Medulla oblongata (tissue), 1 donor: ENCODE data around the gene METRNL.
"Not testable (repeated sequence)": the region's sequence is repeated elsewhere in the genome, so short reads cannot be mapped to it uniquely, and the experiment has no call there.

Experiments used
- DNase-seq: peaks from one replicate; pipeline ENCODE4 v3.0.0-alpha.2; 2015; ENCODE audit errors: extremely low spot score

Gene METRNL

DNA sequence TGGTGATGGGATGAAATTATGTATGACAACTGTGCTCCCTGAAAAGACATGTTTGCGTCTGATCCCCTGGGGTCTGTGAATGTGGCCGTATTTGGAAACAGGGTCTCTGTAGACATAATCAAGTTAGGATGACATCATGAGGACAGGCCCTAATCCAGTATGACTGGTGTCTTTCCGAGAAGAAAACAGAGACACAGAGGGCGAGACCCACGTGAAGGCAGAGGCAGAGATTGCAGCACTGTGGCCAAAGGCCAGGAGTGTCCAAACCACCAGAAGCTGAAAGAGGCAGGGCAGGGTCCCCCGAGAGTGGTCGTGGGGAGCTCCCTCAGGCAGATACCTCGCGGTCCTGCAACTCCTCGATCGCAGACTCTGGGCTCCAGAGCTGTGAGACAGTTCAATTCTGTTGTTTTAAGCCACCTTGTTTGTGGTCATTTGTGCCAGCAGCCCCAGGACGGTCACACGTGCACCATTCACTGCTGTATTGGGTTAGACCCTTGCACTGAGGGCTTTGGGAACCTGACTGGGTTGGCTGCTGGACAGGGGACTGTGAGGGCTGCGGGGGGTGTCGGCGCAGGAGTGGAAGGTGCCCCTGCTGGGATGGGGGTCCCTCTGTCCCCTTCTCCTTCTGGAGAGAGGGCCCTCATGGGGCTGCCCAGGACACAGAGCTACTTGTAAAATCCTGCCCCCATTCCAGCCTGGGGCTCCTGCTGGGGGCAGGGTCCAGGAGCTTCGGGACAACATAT, 27.7 kb downstream of the METRNL start:
- no peak for DNase-seq

DNA sequence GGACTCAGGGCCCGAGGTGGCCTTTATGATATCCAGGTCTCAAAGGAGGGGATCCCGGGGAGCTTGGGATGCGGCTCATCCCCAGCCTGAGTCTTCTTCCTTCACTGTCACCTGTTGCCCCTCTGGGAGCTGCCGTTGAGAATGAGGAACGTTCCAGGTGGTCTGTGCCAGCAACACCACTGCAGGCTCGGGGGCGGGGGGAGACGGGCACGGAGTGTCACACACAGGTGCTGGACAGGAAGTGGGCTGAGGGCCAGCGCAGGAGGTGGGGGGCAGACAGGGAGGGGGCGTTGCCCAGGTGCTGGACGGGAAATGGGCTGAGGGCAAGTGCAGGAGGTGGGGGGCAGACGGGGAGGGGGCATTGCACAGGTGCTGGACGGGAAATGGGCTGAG, 28.2 kb downstream of the METRNL start:
- DNase-seq: no peak

DNA sequence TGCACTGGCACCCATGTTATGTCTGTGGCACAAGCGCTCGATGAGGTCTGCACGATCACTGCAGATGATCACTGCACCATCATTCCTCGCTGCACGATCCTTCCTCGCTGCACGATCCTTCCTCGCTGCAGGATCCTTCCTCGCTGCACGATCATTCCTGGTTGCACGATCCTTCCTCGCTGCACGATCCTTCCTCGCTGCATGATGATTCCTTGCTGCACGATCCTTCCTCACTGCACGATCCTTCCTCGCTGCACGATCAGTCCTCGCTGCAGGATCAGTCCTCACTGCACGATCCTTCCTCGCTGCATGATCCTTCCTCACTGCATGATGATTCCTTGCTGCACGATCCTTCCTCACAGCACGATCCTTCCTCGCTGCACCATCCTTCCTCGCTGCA, 29.3 kb downstream of the METRNL start:
- DNase-seq: no peak

DNA sequence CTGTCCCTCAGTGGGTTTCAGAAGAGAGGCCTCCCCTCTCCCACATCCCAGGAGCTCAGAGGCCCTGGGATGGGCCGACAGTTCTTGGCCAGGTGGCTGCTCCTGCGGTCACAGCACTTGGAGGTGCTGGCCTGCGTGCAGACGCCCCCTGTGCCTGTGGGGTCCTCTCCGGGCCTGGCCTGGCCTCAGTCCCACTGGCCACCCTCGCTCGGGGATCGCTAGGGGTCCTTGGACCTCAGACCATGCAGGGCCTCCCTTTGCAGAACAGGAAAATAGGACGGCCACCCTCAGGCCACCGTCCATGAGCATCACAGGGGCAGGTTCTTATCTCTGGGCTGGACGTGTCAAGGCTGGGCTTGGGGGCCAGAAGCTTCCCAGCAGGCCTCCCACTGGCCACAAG, 30.0 kb downstream of the METRNL start:
- DNase-seq: no peak

DNA sequence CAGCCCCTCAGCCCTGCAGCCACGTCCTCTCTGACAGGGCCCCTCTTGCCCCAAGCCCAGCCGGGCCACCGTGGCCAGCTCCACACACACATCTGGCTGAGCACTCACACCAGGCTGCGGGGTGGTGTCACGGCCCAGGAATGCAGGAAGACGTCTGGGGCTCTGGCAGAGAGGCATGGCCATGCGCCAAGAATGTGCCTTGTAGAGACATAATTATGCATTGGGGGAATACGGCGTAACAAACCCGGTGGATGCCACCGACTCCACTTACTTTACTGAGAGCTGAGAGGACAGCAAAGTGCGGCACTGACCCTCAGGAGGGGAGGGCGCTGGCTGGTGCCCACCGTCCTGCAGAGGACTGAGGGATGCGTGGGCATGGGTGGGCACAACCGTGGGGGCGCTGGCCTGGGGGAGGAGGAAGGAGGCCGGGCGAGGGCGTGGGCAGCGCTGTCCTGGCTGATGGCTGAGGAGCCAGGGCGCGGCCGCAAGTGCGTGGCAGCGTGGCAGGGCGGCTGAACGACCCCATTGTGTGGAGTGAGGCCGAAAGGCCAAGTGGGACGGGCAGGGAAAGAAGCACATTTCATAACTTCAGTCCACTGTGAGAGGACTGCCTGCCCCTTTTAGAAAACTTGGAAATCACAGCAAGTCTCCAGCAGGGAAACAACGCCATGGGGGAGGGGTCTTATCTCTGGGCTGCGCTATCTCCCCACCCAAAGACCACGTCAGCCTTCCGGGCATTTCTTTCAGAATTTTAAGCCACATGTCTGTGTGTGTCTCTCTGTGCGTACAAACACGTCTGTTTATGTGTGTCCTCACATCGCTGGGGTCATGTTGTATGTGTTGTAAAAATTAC, 30.6 kb downstream of the METRNL start:
- DNase-seq: no peak

DNA sequence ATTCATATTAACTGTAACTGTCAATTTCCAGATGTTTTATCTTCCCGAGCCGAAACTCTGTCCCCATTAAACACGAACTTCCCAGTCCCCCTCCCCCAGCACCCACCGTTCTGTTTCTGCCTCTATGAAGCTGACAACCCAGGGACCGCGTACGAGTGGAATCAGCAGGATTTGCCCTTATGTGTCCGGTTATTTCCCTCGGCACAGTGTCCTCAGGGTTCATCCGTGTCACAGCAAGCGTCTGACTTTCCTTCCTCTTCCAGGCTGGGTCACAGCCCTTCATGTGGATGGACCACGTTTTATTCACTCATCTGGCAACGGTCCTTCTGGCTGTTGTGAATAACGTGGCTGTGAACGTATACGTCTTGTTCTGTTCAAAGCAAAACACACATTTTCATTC, 31.3 kb downstream of the METRNL start:
- DNase-seq: no peak

DNA sequence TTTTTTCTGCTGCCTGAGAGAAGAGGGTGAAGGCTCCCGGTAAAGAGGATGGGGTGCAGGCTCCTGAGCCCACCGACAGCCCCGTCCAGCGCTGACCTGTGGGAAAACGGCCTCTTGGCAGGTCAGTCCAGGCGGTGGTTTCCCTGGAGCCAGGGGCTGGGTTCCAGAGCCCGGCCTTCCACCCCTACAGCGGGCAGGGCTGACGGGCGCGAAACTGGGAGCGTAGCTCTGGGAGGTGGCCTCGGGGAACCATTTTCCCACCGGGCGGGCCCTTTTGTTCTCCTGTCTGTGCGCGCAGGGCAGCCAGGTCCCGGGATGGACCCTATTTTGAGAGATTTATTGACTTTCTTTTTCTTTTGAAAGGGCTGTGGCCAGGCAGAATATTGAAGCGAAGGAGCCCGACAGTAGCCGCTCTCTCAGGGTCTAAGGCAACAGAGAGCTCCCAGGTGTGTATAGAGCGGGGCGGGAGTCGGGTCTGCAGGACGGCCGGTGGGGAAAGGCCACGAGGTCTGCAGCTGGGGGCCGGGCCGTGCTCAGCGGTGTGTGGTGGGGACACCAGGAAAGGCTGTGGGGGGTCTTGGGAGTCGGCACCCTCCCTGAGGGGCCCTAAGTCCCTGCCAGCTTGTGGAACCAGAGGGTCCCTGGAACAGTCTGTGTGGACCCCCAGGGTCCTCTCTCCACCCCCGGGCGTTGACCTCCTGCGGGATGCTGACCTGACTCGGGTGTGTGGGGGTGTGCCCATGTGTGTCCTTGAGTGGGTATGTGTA, 32.3 kb downstream of the METRNL start:
- no peak for DNase-seq

DNA sequence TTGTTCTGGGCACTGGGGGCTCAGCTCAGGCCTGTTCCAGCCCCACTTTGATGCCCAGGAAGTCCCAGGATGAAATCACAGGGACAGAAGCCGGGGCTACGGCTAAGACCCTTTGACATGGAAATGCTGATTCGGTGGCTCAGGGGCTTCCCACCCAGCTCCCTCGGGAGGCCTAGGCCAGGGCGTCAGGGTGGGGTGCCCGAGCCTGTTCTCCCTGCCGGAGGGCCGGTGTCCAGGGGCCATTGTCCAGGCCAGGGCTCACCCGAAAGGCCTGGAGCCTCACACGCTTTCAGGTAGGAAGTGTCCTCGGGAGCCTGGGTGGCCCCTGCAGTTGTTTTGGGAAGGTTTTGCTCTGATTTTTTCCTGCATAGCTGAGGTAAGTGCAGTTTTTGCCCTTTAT, 34.0 kb downstream of the METRNL start:
- no peak for DNase-seq

DNA sequence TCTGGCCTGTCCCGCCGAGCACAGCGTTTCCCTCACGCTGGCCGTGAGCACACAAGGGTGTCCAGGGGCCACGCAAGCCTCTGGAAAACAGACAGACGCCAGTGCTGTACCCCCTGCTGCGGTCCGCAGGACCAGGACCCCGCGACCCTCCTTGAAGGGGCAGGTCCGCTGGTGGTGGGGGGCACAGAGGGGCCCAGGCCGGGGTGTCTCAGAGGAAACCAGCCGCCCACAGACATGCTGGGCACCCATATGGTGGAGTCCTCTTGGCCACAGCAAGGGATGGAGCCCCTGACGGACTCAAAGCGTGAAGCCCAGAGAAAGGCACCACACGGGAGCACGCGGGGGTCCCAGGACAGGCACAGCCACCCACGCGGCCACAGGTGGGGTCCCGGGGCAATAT, 34.4 kb downstream of the METRNL start:
- no peak for DNase-seq

DNA sequence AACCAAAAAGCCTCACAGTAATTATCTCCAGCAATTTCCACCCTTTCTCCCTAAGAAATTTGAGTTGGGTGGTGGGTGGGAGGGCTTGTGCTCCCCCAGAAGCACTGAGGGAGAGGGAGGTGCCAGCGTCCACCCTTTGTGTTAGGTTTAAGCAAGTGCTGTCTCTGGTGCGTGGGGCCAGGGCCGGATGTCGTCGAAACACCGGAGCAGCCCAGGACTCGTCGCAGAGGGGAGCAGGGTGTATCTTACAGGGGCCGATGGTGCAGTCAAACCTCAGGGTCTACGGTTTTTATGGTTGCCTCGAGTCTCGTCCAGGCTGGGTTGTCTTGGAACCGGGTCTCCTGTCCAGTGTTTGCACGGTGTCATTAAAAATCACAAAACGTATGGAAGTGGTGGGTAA, 35.3 kb downstream of the METRNL start:
- no peak for DNase-seq

DNA sequence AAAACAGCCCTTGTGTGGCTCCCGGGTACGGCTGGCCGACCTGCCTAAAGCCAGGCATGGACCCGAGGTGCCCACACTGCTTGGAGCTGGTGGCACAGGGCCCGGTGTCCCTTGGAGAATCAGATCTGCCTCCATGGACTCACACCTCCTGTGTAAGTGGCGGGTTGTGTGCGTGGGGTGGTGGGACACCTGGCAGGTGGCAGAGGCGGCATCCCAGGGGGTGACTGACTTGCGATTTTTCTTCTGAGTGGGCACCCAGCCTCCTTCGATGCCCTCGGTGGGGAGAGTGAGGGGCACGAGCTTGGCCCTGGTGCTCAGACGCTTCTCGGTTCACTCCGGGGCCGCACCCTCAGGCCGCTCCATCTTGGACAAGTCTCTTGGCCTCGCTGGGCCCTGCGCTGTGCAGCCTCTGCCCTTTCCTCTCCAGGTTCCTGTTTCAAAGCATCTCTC, 35.8 kb downstream of the METRNL start:
- DNase-seq: no peak

DNA sequence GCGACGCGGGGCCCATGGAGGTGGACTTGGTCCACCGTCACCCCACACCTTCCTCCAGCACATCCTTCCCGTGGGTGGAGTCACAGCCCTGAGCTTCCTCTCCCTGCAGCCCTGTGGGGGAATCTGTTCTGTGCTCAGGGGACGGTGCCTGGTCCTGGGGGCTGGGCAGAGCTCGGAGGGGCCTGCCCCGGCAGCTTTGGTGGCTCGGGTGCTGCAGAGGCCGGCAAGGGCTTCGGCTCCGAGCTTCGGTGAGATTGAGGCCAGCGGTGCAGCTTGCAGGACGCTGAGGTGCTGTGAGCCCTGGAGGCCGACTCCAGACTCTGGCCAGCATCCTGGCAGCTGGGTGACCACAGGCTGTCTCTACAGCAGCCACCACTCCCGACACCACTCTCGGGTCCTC, 36.4 kb downstream of the METRNL start:
- no peak for DNase-seq

DNA sequence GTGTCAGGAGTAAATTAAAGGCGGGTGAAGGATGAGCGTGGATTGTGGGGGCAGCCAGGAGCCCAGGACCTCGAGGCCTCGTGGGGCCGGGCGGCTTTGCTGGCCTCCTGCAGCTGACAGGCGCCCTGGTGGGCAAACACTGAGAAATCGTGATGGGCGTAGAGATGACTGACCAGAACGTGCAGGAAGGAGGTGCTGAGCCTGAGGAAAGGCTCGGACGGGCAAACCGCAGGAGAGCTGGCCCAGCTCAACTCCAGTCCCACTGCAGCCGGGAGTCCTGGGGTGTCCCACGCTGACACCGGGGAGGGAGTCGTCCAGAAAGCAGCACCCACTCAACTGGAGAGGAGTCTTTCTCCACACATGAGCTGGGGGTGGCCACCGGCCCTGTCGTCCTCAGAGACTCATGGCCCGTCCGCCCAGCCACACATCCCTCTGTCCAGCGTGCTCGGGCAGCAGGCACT, 36.9 kb downstream of the METRNL start:
- no peak for DNase-seq

DNA sequence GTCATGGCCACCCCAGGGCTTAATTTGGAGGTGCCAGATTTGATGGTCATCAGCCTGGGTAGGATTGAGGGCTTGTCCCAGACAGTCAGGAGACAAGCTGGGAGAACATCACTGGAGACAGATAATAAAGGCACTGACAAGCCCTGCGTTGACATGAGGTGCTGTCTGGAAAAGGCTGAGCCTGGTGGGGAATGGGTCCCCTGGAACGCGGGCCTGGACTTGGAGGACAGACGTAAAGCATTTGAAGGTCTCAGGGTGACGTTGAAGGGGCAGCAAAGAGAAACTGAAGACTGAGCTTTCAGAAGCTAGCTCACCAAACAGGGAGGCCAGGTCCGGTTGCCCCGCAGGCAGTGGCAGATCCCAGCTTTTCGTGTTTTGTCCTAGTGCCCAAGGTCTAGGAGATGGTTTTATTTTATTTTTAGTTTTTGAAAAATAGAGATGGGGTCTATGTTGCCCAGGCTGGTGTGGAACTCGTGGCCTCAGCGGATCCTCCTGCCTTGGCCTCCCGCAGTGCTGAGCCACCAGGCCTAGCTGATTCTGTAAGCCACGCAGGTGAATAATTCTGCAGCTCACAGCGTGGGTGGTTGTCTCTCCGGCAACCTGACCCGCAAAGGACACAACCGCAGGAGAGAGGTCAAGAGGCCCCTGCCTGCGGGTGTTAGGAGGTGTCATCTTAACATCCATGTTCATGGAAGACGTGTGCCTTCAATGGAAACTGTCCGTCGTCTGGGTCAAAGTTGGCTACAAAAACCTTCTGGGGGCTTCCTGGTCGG, 37.6 kb downstream of the METRNL start:
- DNase-seq: no peak

DNA sequence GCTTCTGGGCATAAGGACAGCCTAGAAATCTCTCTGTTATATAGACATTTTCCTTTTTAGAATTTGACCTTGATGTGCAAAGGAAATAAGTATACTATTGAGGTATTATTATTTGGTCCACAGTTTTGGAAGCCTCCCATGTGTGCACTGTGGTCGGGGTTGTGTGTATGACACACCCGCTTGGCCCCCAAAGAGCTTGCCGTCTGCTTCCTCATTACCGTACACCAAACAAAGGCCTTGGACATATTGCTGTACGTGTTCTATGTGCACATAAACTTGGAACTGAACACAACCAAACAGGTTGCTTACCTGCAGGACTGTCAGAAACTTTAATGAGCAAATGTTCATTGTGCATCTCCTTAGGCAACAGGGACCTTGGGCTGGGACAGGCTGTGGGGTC, 38.2 kb downstream of the METRNL start:
- DNase-seq: no peak

DNA sequence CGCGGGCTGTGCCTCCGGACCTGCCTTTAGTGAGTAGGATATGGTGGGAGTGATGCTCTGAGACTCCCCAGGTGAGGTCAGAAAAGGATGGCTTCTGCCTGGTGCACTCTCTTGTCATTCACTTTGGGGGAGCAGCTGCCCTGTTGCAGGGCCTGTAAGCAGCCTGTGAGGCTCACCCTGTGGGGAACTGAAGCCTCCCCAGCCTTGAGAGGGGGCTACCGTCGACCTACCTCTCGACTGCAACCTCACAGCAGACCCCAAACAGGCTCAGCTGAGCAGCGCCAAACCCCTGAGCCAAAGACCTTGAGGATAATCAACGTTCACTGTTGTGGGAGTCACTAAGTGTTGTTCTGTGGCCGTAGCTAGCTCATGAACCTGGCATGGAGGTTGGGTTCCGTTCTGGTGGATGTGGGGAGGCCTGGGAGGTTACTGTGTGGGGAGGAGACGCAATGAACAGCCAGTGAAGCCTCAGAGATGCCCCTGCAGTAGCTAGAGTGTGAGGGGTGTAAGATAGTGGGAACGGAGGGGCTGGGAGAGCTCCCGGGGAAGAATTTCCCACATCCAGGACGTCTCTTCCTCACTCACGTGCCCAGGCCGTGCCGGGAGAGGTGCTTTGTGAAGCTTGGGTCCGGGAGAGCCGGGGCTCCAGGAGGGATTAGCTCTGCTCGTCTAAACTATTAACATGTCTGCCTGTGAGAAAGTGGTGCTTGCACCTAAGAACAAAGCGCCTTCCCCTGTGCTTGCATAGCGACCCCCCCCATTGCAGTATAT, 38.8 kb downstream of the METRNL start:
- DNase-seq: no peak

DNA sequence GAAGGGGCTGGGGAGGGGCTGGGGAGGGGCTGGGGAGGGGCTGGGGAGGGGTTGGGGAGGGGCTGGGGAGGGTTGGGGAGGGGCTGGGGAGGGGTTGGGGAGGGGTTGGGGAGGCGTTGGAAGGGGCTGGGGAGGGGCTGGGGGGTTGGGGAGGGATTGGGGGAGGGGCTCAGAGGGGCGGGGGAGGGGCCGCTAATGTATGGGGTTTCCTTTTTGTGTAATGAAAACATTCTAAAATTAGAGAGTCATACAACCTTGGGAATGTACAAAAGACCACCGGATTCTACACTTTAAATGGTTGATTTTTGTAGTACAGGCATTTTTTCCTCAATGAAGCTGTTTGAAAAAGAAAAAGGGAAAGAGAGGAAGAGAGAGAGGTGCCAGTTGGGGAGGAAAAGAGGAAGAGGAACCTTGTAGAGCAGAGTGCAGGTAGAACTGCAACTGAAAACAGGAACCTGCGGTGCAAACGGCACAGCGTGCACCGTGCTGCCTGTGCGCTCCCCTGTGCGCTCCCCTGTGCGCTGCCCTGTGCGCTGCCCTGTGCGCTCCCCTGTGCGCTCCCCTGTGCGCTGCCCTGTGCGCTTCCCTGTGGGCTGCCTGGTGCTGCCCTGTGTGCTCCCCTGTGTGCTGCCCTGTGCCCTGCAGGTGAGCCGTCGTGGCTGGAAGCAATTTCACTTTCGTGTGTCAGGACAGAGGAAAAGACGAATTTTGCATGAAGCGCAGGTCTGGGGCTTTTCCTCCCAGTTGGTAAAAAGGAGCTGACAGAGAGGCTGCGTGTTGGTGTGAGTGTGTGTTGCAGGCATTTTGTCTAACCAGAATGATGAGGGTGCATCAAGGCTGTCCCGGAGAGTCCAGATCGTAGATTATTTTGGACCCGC, 40.8 kb downstream of the METRNL start:
- no peak for DNase-seq

DNA sequence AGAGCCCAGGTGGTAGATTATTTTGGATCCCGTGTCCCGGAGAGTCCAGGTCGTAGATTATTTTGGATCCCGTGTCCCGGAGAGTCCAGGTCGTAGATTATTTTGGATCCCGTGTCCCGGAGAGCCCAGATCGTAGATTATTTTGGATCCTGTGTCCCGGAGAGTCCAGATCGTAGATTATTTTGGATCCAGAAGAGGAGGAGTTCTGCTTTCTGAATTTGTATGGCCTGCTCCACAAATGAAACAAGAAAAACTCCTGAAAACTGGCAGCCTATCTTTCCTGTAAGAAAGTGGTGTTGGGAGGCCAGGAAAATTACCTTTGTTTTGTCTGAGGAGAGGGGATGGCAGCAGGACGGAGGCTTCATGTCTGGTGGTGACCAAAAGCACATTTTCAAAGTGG, 42.1 kb downstream of the METRNL start:
- DNase-seq: not testable (repeated sequence)

DNA sequence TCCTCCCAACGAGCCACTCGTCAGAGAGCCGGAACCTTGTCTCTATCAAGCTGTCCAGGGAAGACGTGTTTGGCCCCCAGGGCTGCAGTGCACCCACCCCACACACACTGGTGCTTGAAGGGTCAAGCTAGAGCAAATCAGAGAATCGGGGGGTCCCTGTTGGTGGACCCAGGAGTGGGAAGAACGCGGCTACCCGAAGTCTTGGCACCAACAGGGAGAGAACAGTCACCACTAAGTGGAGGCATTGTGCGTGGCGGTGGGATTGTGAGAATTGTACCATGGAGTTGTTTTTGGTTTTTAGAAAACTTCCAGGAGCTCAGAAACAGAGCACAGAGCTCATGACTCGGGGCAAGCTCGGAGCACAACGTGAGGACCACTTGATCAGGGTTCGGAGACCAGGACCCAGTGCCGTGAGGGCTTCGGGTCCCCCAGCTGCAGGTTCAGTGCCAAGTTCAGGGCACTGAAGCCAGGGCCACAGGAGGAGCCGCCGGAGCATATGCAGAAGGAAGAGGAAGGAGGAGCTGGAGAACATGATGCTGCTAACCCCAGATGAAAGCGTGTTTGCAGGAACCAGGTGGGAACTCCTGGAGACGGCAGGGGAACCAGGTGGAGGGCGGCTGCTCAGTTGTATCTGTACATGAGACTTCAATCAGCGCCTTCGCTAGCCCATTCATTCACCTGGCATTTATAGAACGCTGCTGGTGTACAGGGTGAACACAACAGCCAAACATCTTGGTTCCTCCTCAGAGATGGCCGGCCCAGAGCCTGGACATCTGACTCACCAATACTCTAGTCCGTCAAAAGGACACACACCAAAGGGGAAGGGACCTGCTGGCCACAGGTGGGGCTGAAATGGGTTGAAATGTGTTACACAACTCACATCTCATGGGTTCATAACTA, 42.8 kb downstream of the METRNL start:
- DNase-seq: no peak
